ENCODE measurements around the gene NLRP8. TPM values are rescaled to one million over a fixed set of nuclear protein-coding genes. Genes with fewer than 3 reads are reported as not detected.

Gene NLRP8
- total and polyA plus RNA-seq, 9 of the 15 experiments (the other 6 are each of a cell fraction or from before 2014, with no cell fraction given): not detected

GRCh38 chr19:55962186-55962585, 14.6 kb downstream of the NLRP8 start:
- Histone ChIP-seq H3K9me1 (ENCODE audit: control insufficient read depth, insufficient read depth, low read length) (no peaks in the 10 kb centered on the region), H3K4me1 (replicated peaks in 1 of 2; ENCODE audit: control insufficient read depth in 2 of 2, insufficient read depth in 2 of 2, low read length in 2 of 2) (no peaks in the 10 kb centered on the region), H3K36me3 (ENCODE audit: control insufficient read depth, insufficient read depth, low read length) (no peaks in the 10 kb centered on the region), H3K27me3 (ENCODE audit: control insufficient read depth in 2 of 2, insufficient read depth in 2 of 2, low read length in 2 of 2) (peaks cover 6 to 21% of the 10 kb centered on the region in 2 experiments; a peak in 4 of 5 replicates), H3K9ac (ENCODE audit: insufficient read depth in 1 of 2, low read depth in 2 of 2, low read length in 2 of 2) (no peak overlapping the region), H3K9me3 (replicated peaks; ENCODE audit: control insufficient read depth, insufficient read depth, low read depth, low read length) (no peaks in the 10 kb centered on the region), H3K4me2 (ENCODE audit: insufficient read depth, low read length) (no peak overlapping the region), H4K20me1 (replicated peaks; ENCODE audit: control insufficient read depth, insufficient read depth, low read length) (no peaks in the 10 kb centered on the region), H3K79me2 (ENCODE audit: control insufficient read depth, insufficient read depth, low read length) (no peaks in the 10 kb centered on the region), H2AFZ (ENCODE audit: low read depth, low read length) (no peak overlapping the region), H3K27ac (ENCODE audit: extremely low read depth, low read depth, low read length) (no peak overlapping the region), H3K4me3 (no peak overlapping the region)
- intact Hi-C loops (cut with micrococcal nuclease): no loop called here
- WGBS (ENCODE audit: insufficient coverage, low coverage, missing lambda C conversion rate): 1% methylated on average over 10 of the region's 10 CpGs
- ATAC-seq (no peak), FAIRE-seq (no peak), DNase-seq (ENCODE audit: extremely low read depth in 1 of 4, low spot score in 3 of 4) (no peak)
- TF ChIP-seq MXD1 (CRISPR knock-in tag; IDR thresholded peaks at IDR 0.05; ENCODE audit: borderline replicate concordance, poor library complexity, severe bottlenecking) (no peak), DNMT1 (IDR thresholded peaks at IDR 0.05) (no peak), KLF6 (CRISPR knock-in tag; IDR thresholded peaks at IDR 0.05; ENCODE audit: borderline replicate concordance) (no peak)
- in situ Hi-C loops (cut with MboI): no loop called here
- POLR2A ChIA-PET: no interaction called here
- no TSS peak for BruUV-seq (replicated peaks)
- CTCF ChIA-PET (ENCODE audit: low intra/inter-chr PET ratio): no interaction called here

GRCh38 chr19:55973982-55974381, 26.4 kb downstream of the NLRP8 start:
- BruUV-seq (replicated peaks): no TSS peak
- intact Hi-C loops (cut with micrococcal nuclease): no loop called here
- Histone ChIP-seq H3K4me2 (ENCODE audit: insufficient read depth, low read length) (no peak overlapping the region), H3K9ac (ENCODE audit: insufficient read depth in 1 of 2, low read depth in 2 of 2, low read length in 2 of 2) (no peak overlapping the region), H3K9me1 (ENCODE audit: control insufficient read depth, insufficient read depth, low read length) (no peaks in the 10 kb centered on the region), H4K20me1 (replicated peaks; ENCODE audit: control insufficient read depth, insufficient read depth, low read length) (no peaks in the 10 kb centered on the region), H2AFZ (ENCODE audit: low read depth, low read length) (no peak overlapping the region), H3K27me3 (ENCODE audit: control insufficient read depth in 2 of 2, insufficient read depth in 2 of 2, low read length in 2 of 2) (no peaks in the 10 kb centered on the region), H3K27ac (ENCODE audit: extremely low read depth, low read depth, low read length) (no peak overlapping the region), H3K36me3 (ENCODE audit: control insufficient read depth, insufficient read depth, low read length) (no peaks in the 10 kb centered on the region), H3K9me3 (replicated peaks; ENCODE audit: control insufficient read depth, insufficient read depth, low read depth, low read length) (no peaks in the 10 kb centered on the region), H3K4me1 (replicated peaks in 1 of 2; ENCODE audit: control insufficient read depth in 2 of 2, insufficient read depth in 2 of 2, low read length in 2 of 2) (no peaks in the 10 kb centered on the region), H3K79me2 (ENCODE audit: control insufficient read depth, insufficient read depth, low read length) (no peaks in the 10 kb centered on the region), H3K4me3 (no peak overlapping the region)
- no peak for ATAC-seq
- no peak for FAIRE-seq
- no peak for DNase-seq (ENCODE audit: extremely low read depth in 1 of 4, low spot score in 3 of 4)
- ChIA-PET POLR2A (no interaction called here), CTCF (ENCODE audit: low intra/inter-chr PET ratio) (no interaction called here)
- 0% methylated on average over 3 of the region's 3 CpGs for WGBS (ENCODE audit: insufficient coverage, low coverage, missing lambda C conversion rate)
- in situ Hi-C loops (cut with MboI): no loop called here
- TF ChIP-seq SIN3B (IDR thresholded peaks at IDR 0.05; ENCODE audit: low read depth) (no peak), HLTF (IDR thresholded peaks at IDR 0.05) (peak; percentile 95), RBM25 (IDR thresholded peaks at IDR 0.05; ENCODE audit: low read depth, low read length, severe bottlenecking) (peak; percentile 48)
- TF ChIP-seq, protein P1, sequence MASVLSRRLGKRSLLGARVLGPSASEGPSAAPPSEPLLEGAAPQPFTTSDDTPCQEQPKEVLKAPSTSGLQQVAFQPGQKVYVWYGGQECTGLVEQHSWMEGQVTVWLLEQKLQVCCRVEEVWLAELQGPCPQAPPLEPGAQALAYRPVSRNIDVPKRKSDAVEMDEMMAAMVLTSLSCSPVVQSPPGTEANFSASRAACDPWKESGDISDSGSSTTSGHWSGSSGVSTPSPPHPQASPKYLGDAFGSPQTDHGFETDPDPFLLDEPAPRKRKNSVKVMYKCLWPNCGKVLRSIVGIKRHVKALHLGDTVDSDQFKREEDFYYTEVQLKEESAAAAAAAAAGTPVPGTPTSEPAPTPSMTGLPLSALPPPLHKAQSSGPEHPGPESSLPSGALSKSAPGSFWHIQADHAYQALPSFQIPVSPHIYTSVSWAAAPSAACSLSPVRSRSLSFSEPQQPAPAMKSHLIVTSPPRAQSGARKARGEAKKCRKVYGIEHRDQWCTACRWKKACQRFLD (CRISPR knock-in tag; IDR thresholded peaks at IDR 0.05): no peak

Measured in K562 (cell line).